Stimulated activated CD8-positive, alpha-beta memory T cell treated with anti-CD3 and anti-CD28 coated beads, Interleukin-7, amount 100 ng/mL, for 1 hour (primary cell): ENCODE measurements around the gene NOPCHAP1.

Source experiments
- DNase-seq, 2 donors: peaks; one replicate each; pipeline ENCODE4 v3.0.0-alpha.2; 2020; ENCODE audit warnings: low read depth in 2 of 2

Gene NOPCHAP1

DNA sequence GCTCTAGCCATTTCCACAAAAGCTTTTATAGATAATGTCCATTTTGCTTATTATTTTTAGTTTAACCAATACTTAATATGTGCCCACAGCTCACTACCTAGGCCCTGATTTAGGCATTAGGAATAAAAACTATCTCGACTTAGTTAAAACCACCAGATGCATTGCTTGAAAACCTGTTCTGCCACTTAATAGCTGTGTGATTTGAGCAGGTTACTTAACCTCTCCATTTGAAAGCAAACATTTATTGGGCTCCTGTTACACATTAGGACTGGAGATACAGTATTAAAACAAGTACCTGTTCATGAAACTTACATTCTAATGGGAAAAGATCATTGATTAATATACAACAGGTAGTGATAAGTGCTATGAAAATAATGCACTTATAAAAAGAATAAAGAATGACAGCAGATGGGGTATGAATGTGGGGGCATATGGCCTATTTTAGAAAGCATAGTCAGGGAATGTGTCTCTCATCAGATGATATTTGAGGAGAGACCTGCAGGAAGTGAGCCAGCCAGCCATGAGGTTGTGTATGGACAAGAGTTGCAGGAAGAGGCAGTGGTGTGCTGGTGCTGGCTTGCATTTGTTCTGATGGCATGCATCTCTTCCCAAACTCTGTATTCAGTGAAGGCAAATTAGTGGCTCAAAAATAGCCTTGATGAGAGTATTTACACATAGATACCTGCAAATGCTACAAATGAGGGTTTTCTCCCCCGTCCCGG is 34.3 kb downstream of the NOPCHAP1 start:
- no peak for DNase-seq

DNA sequence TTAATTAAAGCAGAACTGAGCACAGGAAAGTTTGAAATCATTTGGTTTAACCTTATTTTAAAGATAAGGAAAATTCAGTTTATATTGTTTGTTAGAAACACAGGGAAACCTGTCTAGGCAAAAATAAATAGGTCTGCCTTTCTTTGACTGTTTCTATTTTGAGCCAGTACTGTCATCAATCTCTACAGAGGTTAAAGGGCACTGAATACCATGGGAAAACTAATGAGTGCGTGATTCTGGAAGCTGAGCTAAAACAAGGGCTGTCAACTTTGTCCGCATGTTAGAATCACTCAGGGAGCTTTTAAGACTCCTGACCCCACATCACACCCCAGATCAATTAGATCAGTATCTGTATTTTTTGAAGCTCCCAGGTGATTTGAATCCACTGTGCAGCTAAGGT is 38.8 kb downstream of the NOPCHAP1 start:
- no peak for DNase-seq

DNA sequence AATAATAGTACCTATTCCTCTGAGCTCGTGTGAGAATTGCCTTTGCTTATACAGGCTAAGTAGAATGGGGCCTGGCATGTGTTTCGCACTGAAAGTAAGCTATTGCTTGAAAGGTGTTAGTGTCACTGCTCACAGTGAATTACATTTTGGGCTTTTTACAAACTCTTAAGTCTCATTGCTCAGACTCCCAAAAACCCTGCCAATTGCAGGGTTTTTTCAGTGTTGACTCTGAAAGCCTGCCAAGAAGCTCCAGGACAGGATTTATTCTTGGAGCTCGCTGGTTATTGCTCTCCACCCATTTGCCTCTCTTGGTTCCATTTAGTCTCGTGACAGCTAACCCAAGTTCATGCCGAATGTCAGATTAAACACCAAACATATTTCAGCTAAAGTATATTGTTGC is 39.8 kb downstream of the NOPCHAP1 start:
- no peak for DNase-seq

DNA sequence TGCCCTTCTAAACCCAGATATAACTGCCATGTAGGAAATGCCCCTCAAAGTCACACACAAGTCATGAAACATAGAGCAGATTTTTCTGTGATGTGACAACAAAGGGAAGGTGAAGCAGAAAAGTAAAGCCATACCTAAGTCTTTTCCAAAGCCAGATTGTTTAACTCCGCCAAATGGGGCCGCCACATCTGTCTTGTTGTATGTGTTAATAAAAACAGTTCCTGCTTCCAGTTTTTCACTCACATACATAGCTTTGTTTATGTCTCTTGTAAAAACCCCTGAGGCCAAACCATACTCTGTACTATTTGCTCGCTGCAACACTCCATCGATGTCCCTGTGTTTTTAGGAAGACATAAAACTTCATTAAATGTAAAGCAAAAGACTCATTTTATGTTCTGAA is 40.3 kb downstream of the NOPCHAP1 start:
- DNase-seq, result no peak

GRCh38 chr12:105030820-105031807 is 45.0 kb downstream of the NOPCHAP1 start:
- no peak for DNase-seq

- DNase-seq, result no peak
These were observed 46.7 kb downstream of the NOPCHAP1 start for GRCh38 chr12:105032703-105033357.

GRCh38 chr12:105033851-105034250 is 47.7 kb downstream of the NOPCHAP1 start:
- no peak for DNase-seq
